ENCODE results near the gene SH3BGRL.
"Not testable (repeated sequence)": the region's sequence is repeated elsewhere in the genome, so short reads cannot be mapped to it uniquely, and the experiment has no call there.

SH3BGRL gene

DNA sequence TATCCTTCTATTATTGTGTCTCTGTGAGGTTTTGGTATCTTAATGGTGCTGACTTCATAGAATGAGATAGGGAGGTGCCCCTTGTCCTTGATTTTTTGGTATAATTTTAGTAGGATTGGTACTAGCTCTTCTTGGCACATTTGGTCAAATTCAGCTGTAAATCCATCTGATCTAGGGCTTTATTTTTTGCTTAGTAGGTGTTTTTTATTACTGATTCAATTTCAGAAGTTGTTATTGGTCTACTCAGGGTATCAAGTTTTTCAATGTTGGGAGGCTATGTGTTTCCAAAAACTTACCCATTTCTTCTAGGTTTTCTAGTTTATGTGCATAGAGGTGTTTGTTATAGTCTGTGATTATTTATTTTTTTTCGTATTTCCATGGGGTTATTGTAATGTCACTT is 103.3 kb downstream of the SH3BGRL start:
- DNase-seq (ENCODE audit: low spot score) (no peak), ATAC-seq (ENCODE audit: low read depth) (no peak)
- H3K4me3 ChIP-seq (ENCODE audit: severe bottlenecking), result no peak overlapping the region
- H3K36me3 ChIP-seq (ENCODE audit: low read depth), result no peaks in the 10 kb centered on the region
- no peaks in the 10 kb centered on the region for H3K4me1 ChIP-seq (ENCODE audit: insufficient read depth, poor library complexity, severe bottlenecking)
- H3K27ac ChIP-seq (ENCODE audit: poor library complexity, severe bottlenecking), result no peak overlapping the region
- H3K9me3 ChIP-seq (ENCODE audit: severe bottlenecking), result no peaks in the 10 kb centered on the region
- H3K27me3 ChIP-seq (ENCODE audit: insufficient read depth, poor library complexity, severe bottlenecking), result no peaks in the 10 kb centered on the region
- TF ChIP-seq, protein P1, sequence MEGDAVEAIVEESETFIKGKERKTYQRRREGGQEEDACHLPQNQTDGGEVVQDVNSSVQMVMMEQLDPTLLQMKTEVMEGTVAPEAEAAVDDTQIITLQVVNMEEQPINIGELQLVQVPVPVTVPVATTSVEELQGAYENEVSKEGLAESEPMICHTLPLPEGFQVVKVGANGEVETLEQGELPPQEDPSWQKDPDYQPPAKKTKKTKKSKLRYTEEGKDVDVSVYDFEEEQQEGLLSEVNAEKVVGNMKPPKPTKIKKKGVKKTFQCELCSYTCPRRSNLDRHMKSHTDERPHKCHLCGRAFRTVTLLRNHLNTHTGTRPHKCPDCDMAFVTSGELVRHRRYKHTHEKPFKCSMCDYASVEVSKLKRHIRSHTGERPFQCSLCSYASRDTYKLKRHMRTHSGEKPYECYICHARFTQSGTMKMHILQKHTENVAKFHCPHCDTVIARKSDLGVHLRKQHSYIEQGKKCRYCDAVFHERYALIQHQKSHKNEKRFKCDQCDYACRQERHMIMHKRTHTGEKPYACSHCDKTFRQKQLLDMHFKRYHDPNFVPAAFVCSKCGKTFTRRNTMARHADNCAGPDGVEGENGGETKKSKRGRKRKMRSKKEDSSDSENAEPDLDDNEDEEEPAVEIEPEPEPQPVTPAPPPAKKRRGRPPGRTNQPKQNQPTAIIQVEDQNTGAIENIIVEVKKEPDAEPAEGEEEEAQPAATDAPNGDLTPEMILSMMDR (IDR thresholded peaks at IDR 0.05; ENCODE audit: poor library complexity, severe bottlenecking), result no peak

DNA sequence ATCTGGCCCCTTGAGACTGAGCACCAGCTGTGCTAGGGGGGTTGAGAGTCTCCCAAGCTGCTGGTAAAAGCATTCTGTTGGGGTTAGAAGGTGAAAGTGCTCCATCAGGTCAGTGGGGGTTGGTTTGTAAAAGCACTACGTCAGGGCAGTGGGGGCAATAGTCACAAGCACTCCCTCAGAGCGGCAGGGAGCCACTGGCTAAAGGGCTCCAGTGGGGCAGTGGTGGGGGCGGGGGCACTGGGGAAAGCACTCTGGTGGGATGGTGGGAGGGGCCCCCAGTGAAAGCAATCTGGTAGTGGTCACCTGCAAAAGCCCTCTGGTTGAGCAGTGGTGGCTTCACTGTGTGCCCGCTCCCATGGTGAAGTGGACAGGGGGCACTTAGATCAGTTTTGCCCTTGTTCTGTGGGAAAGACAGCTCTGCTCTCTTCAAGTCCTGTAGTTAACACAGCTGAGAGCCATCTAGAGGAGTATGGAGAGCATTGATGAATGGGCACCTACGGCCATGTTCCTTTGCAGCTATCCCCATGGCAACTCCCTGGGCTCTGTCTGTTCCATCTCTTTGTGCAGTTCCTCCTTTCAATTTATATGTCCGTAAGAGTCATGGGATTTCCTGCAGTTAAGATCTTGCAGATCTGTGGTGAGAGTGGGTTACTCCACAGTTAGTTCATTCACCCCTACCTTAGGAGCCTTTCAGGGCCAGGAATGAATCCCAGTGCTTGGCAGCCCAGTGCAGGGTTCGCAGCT is 106.4 kb downstream of the SH3BGRL start:
- no peaks in the 10 kb centered on the region for H3K9me3 ChIP-seq (ENCODE audit: severe bottlenecking)
- no peak for DNase-seq (ENCODE audit: low spot score)
- no peak for ATAC-seq (ENCODE audit: low read depth)
- no peaks in the 10 kb centered on the region for H3K27me3 ChIP-seq (ENCODE audit: insufficient read depth, poor library complexity, severe bottlenecking)
- H3K4me3 ChIP-seq (ENCODE audit: severe bottlenecking), result no peak overlapping the region
- H3K36me3 ChIP-seq (ENCODE audit: low read depth), result no peaks in the 10 kb centered on the region
- H3K27ac ChIP-seq (ENCODE audit: poor library complexity, severe bottlenecking), result no peak overlapping the region
- no peaks in the 10 kb centered on the region for H3K4me1 ChIP-seq (ENCODE audit: insufficient read depth, poor library complexity, severe bottlenecking)
- TF ChIP-seq, protein P1 (IDR thresholded peaks at IDR 0.05; ENCODE audit: poor library complexity, severe bottlenecking), result no peak

DNA sequence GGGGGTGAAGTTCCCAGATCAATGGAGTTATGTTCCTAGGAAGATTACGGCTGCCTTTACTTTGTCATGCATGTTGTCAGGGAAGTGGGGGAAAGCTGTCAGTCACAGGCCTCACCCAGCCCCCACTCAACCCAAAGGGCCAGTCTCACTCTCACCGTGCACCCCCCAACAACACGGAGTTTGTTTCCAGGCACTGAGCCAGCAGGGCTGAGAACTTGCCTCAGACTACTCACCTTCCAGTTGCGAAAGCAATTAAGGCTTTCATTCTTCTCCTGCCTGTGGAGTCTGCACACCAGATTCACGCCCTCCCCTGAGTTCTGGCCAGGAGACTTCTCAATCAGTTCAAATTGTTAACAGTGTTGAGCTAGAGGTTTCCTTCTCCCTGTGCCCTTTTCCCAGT is 114.3 kb downstream of the SH3BGRL start:
- ATAC-seq (ENCODE audit: low read depth) (peak; percentile 69), DNase-seq (ENCODE audit: low spot score) (no peak)
- Histone ChIP-seq H3K4me1 (ENCODE audit: insufficient read depth, poor library complexity, severe bottlenecking) (no peaks in the 10 kb centered on the region), H3K4me3 (ENCODE audit: severe bottlenecking) (no peak overlapping the region), H3K9me3 (ENCODE audit: severe bottlenecking) (no peaks in the 10 kb centered on the region), H3K27ac (ENCODE audit: poor library complexity, severe bottlenecking) (no peak overlapping the region), H3K27me3 (ENCODE audit: insufficient read depth, poor library complexity, severe bottlenecking) (no peaks in the 10 kb centered on the region), H3K36me3 (ENCODE audit: low read depth) (no peaks in the 10 kb centered on the region)
- TF ChIP-seq, protein P1 (IDR thresholded peaks at IDR 0.05; ENCODE audit: poor library complexity, severe bottlenecking), result no peak

DNA sequence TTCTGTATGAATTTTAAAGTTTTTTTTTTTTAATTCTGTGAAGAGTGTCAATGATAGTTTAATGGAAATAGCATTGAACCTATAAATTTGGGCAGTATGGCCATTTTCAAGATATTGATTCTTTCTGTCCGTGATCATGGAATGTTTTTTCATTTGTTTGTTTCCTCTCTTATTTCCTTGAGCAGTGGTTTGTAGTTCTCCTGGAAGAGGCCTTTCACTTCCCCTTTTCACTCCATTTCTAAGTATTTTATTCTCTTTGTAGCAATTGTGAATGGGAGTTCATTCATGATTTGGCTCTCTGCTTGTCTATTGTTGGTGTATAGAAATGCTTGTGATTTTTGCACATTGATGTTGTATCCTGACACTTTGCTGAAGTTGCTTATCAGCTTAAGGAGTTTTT is 129.8 kb downstream of the SH3BGRL start:
- H3K4me1 ChIP-seq (ENCODE audit: insufficient read depth, poor library complexity, severe bottlenecking); H3K4me3 ChIP-seq (ENCODE audit: severe bottlenecking); H3K27me3 ChIP-seq (ENCODE audit: insufficient read depth, poor library complexity, severe bottlenecking); H3K36me3 ChIP-seq (ENCODE audit: low read depth); H3K9me3 ChIP-seq (ENCODE audit: severe bottlenecking); ATAC-seq (ENCODE audit: low read depth); DNase-seq (ENCODE audit: low spot score); H3K27ac ChIP-seq (ENCODE audit: poor library complexity, severe bottlenecking): not testable (repeated sequence)

DNA sequence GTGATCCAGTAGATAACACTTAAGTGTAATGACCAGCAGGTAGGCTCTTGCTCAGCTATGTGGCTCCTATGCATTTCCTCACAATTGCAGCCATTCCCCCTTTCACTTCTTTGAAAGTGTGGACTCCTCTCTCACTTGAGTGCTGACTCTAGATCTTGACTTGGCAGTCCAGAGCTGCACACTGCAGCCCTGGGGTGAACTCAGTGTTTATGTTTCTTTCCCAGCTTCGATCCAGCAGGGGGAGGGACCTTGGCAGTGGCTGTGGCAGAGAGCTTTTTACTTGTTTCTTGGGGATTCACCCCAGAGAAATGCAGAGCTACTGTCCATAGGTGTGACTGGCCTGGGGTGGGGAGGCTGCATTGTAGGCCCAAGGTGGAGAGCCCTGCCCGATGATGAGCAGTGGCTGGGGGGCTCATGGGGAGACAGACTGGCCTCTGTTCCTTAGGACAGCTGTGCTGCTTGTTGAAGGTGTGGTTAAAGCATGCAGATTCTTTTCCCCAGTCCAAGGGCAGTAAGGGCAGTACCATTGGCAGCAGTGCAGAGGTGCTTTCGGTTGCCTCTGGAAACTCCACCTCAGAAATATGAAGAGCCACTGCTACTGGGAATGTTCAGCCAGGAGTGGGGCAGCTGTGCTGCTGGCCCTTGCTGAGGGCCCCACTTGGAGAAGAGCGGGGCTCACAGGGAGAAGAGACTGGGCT is 134.7 kb downstream of the SH3BGRL start:
- ATAC-seq (ENCODE audit: low read depth) (no peak), DNase-seq (ENCODE audit: low spot score) (no peak)
- Histone ChIP-seq H3K4me1 (ENCODE audit: insufficient read depth, poor library complexity, severe bottlenecking) (no peaks in the 10 kb centered on the region), H3K27ac (ENCODE audit: poor library complexity, severe bottlenecking) (no peak overlapping the region), H3K36me3 (ENCODE audit: low read depth) (no peaks in the 10 kb centered on the region), H3K9me3 (ENCODE audit: severe bottlenecking) (no peaks in the 10 kb centered on the region), H3K27me3 (ENCODE audit: insufficient read depth, poor library complexity, severe bottlenecking) (no peaks in the 10 kb centered on the region), H3K4me3 (ENCODE audit: severe bottlenecking) (no peak overlapping the region)
- TF ChIP-seq, protein P1 (IDR thresholded peaks at IDR 0.05; ENCODE audit: poor library complexity, severe bottlenecking), result no peak
